GM12891 (cell line): ENCODE results near the gene CCT5.

ENCODE experiments used
- PAX5 ChIP-seq: IDR thresholded peaks from 2 replicates; pipeline ENCODE4 v1.6.1; 2011; ENCODE audit warnings: low read length, moderate library complexity, mild to moderate bottlenecking; ENCODE audit not compliant: insufficient read depth, severe bottlenecking
- POLR2A ChIP-seq: IDR thresholded peaks from 2 replicates; pipeline ENCODE4 v1.6.1; 2011; ENCODE audit warnings: low read depth, low read length, control low read depth
- POLR2AphosphoS5 ChIP-seq: IDR thresholded peaks from 2 replicates; pipeline ENCODE4 v1.6.1; 2011; ENCODE audit warnings: low read depth, low read length, control low read depth
- POU2F2 ChIP-seq: IDR thresholded peaks from 2 replicates; pipeline ENCODE4 v1.6.1; 2011; ENCODE audit warnings: low read depth, mild to moderate bottlenecking, control low read depth, low read length, moderate library complexity
- SPI1 ChIP-seq: IDR thresholded peaks from 2 replicates; pipeline ENCODE4 v1.6.1; 2011; ENCODE audit warnings: low read depth, low read length, control low read depth
- TAF1 ChIP-seq: IDR thresholded peaks from 2 replicates; pipeline ENCODE4 v1.6.1; 2011; ENCODE audit warnings: low read depth, low read length, control low read depth

- TF ChIP-seq POLR2A (no peak), TAF1 (no peak), POLR2AphosphoS5 (no peak), POU2F2 (no peak), SPI1 (no peak), PAX5 (no peak)
These were observed 1.5 kb upstream of the CCT5 start for GRCh38 chr5:10248378-10249260.
